A549 (cell line): ENCODE results near the gene ACTG1. TPM values are rescaled to one million over a fixed set of nuclear protein-coding genes. Genes with fewer than 3 reads are reported as not detected.

ENCODE experiments used
- ATAC-seq, 2 experiments: fragments of 200-7000 bp in 1 of 2; fragments of >200 bp in 1 of 2; cut with Nextera tagmentation in 1 of 2; cut with Tn5 transposase in 1 of 2; 3 replicates each; pipeline versions ENCODE4 v1.8.0 to v1.9.1; 2018 to 2020; ENCODE audit warnings: mild to moderate bottlenecking in 1 of 2, moderate library complexity in 1 of 2
- CTCF ChIA-PET: fragments of 300-600 bp; sonication (Branson Sonifier 250); formaldehyde crosslinking; extraction: SDS; loops from one replicate; lab custom pipeline; 2021; ENCODE audit warnings: antibody characterized with exemption, inconsistent platforms; lab: Yijun Ruan, JAX
- POLR2A ChIA-PET: fragments of 350-600 bp; formaldehyde crosslinking; extraction: SDS; loops from one replicate; lab custom pipeline; 2021; ENCODE audit warnings: antibody characterized with exemption, inconsistent platforms; lab: Yijun Ruan, JAX
- DNase-seq, 2 experiments: peaks; one replicate each; pipeline versions ENCODE4 v3.0.0 to v3.0.0-alpha.2; 2011 to 2016; ENCODE audit warnings: low read depth in 1 of 2, low spot score in 1 of 2
- FAIRE-seq: peaks from 2 replicates; lab custom pipeline; 2011; peaks lifted over from hg19 to GRCh38; lab: Jason Lieb, UNC
- H3K27ac ChIP-seq, 2 experiments: fragments of >200 bp; sonication (Bioruptor Twin); formaldehyde crosslinking; 3 replicates each; pipeline ENCODE4 v1.5.1; 2016 to 2017
- H3K4me1 ChIP-seq: fragments of >200 bp; sonication (Bioruptor Twin); formaldehyde crosslinking; 3 replicates; pipeline ENCODE4 v1.6.1; 2016
- H3K4me2 ChIP-seq: fragments of >200 bp; sonication (Bioruptor Twin); formaldehyde crosslinking; 3 replicates; pipeline ENCODE4 v1.6.1; 2016
- H3K4me3 ChIP-seq: fragments of >200 bp; sonication (Bioruptor Twin); formaldehyde crosslinking; 3 replicates; pipeline ENCODE4 v1.5.1; 2016
- H3K9me3 ChIP-seq: fragments of >200 bp; sonication (Bioruptor Twin); formaldehyde crosslinking; 3 replicates; pipeline ENCODE4 v1.6.1; 2016
- BCL3 ChIP-seq: fragments of >200 bp; sonication (Bioruptor Twin); formaldehyde crosslinking; IDR thresholded peaks from 3 replicates; pipeline ENCODE4 v1.6.1; 2016
- HOXA7 ChIP-seq: fragments of 250-450 bp; sonication (Bioruptor Pico); IDR thresholded peaks from 2 replicates; pipeline ENCODE4 v1.5.0; 2020; ENCODE audit warnings: mild to moderate bottlenecking, moderate library complexity
- HOXB5 ChIP-seq: fragments of 250-450 bp; sonication (Bioruptor Pico); IDR thresholded peaks from 2 replicates; pipeline ENCODE4 v1.5.0; 2020; ENCODE audit warnings: mild to moderate bottlenecking, moderate library complexity
- KDM5A ChIP-seq: fragments of 200-600 bp; sonication (generic); IDR thresholded peaks from 2 replicates; pipeline ENCODE4 v1.6.1; 2016; ENCODE audit warnings: antibody characterized with exemption, mild to moderate bottlenecking
- NPAS2 ChIP-seq: fragments of 250-450 bp; sonication (Bioruptor Pico); IDR thresholded peaks from 2 replicates; pipeline ENCODE4 v1.8.0; 2022; ENCODE audit warnings: mild to moderate bottlenecking, moderate library complexity, borderline replicate concordance
- NR3C1 ChIP-seq: fragments of >200 bp; sonication (Bioruptor Twin); formaldehyde crosslinking; IDR thresholded peaks from 3 replicates; pipeline ENCODE4 v1.6.1; 2017
- POLR2A ChIP-seq: IDR thresholded peaks from 2 replicates; pipeline ENCODE4 v1.6.1; 2012; ENCODE audit warnings: mild to moderate bottlenecking, low read length
- RAD21 ChIP-seq, 2 experiments: fragments of >200 bp in 1 of 2; sonication (Bioruptor Twin) in 1 of 2; formaldehyde crosslinking in 1 of 2; IDR thresholded peaks in 1 of 2; conservative IDR thresholded peaks in 1 of 2; 2 replicates in 1 of 2; 3 replicates in 1 of 2; pipeline ENCODE4 v1.6.1; 2012 to 2018; ENCODE audit warnings: inconsistent platforms in 1 of 2
- RNF2 ChIP-seq: fragments of 200-600 bp; sonication (generic); IDR thresholded peaks from 2 replicates; pipeline ENCODE4 v1.6.1; 2016; ENCODE audit warnings: low read depth, mild to moderate bottlenecking, antibody characterized with exemption, moderate library complexity, borderline replicate concordance
- WGBS: methylation state at CpG from one replicate; pipeline ENCODE4 v1.1.6; 2017; ENCODE audit errors: missing lambda C conversion rate; 5-methylcytosine and 5-hydroxymethylcytosine counted together
- polyA plus RNA-seq, 4 experiments: library from polyadenylated mRNA; depleted of rRNA in 3 of 4; stranded (reverse); fragments of >200 nt; fragmentation: RNase III in 1 of 4; extraction: RNeasy Plus Mini Kit Qiagen cat#74134 plus additional on column Dnase treatment in 1 of 4; gene quantifications; 2 replicates in 3 of 4; 3 replicates in 1 of 4; pipeline ENCODE4 v1.2.3, GENCODE V29; 2011 to 2017
- TF ChIP-seq, protein P1 (sequence below): fragments of 200-600 bp; sonication (generic); IDR thresholded peaks from 2 replicates; pipeline ENCODE4 v1.6.1; 2016; ENCODE audit warnings: antibody characterized with exemption, mild to moderate bottlenecking, moderate library complexity
- TF ChIP-seq, protein P2 (sequence below): fragments of 250-450 bp; sonication (Bioruptor Pico); IDR thresholded peaks from 2 replicates; pipeline ENCODE4 v1.5.0; 2021; ENCODE audit warnings: mild to moderate bottlenecking, moderate library complexity, borderline replicate concordance

The ACTG1 gene
- polyA plus RNA-seq, 2 of the 4 experiments (the other 2 are of a cell fraction), result 2,042 to 7,263 TPM

DNA sequence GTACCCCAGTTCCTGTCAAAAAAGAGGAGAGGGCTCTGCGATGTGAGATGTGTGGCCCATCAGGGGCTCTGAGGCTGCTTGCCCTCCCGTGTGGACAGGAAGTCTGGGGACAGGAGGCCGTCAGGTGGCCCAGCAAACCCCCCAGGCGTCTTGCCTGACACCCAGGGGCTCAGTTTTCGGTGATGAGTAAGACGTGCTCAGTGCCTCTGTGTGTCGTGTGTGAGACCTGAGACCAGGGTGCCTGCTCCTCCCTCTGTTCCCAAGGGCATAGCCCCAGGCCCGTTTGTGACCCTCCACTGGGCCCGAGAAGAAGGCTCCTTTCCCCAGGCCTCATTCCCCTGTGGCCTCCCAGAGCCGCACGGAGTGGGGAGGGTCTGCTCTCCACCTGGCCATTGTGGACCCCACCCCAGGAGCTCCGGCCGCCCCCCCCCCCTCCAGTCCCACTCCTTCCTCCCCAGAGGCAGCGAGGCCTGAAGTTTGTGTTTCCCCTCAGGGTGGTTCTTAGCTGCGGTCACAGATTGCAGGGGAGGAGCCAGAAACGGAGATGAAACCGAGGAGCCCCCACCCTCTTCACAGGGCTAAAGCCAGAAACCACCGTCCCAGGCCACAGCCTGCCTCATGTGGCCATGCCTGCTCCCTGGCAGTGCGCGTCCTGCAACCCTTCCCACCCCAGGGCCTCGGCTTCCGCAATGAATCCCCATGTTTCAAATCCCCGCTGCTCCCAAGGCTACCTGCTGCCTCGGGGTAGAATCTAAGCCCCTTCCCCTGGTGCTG, 4.9 kb upstream of the ACTG1 start (continued):
- TF ChIP-seq KDM5A, result no peak
- no peak for TF ChIP-seq NPAS2 (CRISPR knock-in tag)
- no peak for TF ChIP-seq HOXB5 (CRISPR knock-in tag)
- TF ChIP-seq, protein P1, sequence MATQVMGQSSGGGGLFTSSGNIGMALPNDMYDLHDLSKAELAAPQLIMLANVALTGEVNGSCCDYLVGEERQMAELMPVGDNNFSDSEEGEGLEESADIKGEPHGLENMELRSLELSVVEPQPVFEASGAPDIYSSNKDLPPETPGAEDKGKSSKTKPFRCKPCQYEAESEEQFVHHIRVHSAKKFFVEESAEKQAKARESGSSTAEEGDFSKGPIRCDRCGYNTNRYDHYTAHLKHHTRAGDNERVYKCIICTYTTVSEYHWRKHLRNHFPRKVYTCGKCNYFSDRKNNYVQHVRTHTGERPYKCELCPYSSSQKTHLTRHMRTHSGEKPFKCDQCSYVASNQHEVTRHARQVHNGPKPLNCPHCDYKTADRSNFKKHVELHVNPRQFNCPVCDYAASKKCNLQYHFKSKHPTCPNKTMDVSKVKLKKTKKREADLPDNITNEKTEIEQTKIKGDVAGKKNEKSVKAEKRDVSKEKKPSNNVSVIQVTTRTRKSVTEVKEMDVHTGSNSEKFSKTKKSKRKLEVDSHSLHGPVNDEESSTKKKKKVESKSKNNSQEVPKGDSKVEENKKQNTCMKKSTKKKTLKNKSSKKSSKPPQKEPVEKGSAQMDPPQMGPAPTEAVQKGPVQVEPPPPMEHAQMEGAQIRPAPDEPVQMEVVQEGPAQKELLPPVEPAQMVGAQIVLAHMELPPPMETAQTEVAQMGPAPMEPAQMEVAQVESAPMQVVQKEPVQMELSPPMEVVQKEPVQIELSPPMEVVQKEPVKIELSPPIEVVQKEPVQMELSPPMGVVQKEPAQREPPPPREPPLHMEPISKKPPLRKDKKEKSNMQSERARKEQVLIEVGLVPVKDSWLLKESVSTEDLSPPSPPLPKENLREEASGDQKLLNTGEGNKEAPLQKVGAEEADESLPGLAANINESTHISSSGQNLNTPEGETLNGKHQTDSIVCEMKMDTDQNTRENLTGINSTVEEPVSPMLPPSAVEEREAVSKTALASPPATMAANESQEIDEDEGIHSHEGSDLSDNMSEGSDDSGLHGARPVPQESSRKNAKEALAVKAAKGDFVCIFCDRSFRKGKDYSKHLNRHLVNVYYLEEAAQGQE, result no peak

- TF ChIP-seq NR3C1 (no peak), RNF2 (no peak), HOXA7 (CRISPR knock-in tag) (no peak), BCL3 (no peak), HOXB5 (CRISPR knock-in tag) (no peak)
- TF ChIP-seq, protein P2, sequence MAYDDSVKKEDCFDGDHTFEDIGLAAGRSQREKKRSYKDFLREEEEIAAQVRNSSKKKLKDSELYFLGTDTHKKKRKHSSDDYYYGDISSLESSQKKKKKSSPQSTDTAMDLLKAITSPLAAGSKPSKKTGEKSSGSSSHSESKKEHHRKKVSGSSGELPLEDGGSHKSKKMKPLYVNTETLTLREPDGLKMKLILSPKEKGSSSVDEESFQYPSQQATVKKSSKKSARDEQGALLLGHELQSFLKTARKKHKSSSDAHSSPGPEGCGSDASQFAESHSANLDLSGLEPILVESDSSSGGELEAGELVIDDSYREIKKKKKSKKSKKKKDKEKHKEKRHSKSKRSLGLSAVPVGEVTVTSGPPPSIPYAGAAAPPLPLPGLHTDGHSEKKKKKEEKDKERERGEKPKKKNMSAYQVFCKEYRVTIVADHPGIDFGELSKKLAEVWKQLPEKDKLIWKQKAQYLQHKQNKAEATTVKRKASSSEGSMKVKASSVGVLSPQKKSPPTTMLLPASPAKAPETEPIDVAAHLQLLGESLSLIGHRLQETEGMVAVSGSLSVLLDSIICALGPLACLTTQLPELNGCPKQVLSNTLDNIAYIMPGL (CRISPR knock-in tag), result no peak
- ChIA-PET POLR2A (no interaction called here), CTCF (interaction anchor here (0.6 to 4.5 kb wide), 6 partner anchors 8 to 225 kb away, joined by 3 to 30 read pairs (median 6); no protein-coding TSS in a partner anchor)
- no peaks in the 10 kb centered on the region for H3K9me3 ChIP-seq
- no peak for ATAC-seq
- WGBS, result 90% methylated on average over 9 of the region's 9 CpGs
- H3K4me3 ChIP-seq, result no peak overlapping the region
- peak overlapping the region in 1 of 2 experiments; percentile 99; a peak in 3 of 6 replicates for H3K27ac ChIP-seq
- FAIRE-seq, result no peak
- no peak for DNase-seq
- H3K4me1 ChIP-seq, result peaks cover 43% of the 10 kb centered on the region
- peak overlapping the region; percentile 87 for H3K4me2 ChIP-seq
Measured at GRCh38 chr17:81517009-81517338, 4.4 kb upstream of the ACTG1 start.

DNA sequence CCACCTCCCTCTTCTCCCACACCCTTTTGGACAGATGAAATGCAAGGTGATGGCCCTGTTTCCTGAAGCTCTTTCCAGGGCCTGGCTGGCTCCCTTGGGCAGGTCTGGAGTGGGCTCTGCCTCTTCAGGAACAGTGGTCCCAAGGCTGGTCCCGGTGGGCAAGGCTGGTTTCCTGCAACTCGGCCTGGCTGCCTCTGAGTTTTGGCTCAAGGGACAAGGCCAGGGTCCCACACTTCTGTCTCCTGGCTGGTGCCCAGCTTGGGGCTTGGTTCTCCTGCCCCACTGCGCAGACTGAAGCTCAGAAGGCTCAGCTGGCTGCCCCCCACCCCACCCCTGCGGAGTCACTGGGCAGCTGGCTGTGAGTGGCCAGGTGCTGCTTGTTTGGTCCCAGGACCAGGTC, 3.8 kb upstream of the ACTG1 start:
- H3K4me1 ChIP-seq, result peaks cover 43% of the 10 kb centered on the region
- POLR2A ChIA-PET, result no interaction called here
- DNase-seq, result no peak
- peak overlapping the region; percentile 99 for H3K27ac ChIP-seq
- 80% methylated on average over 4 of the region's 4 CpGs for WGBS
- no peak for FAIRE-seq
- CTCF ChIA-PET, result interaction anchor here (0.6 to 4.7 kb wide), 6 partner anchors 13 to 225 kb away, joined by 3 to 30 read pairs (median 6); no protein-coding TSS in a partner anchor
- no peaks in the 10 kb centered on the region for H3K9me3 ChIP-seq
- peak overlapping the region; percentile 83 for H3K4me3 ChIP-seq
- H3K4me2 ChIP-seq, result peak overlapping the region; percentile 87
- ATAC-seq, result no peak
- no peak for TF ChIP-seq RNF2
- TF ChIP-seq RAD21 (conservative IDR thresholded peaks at IDR 0.05 in 1 of 2, IDR thresholded peaks at IDR 0.05 in 1 of 2), result no peak
- 0 out of 2 replicates have a peak, but pooled peaks have one; percentile 10 for TF ChIP-seq POLR2A
